Measurements from ENCODE around the gene TRMT10B.

DNA sequence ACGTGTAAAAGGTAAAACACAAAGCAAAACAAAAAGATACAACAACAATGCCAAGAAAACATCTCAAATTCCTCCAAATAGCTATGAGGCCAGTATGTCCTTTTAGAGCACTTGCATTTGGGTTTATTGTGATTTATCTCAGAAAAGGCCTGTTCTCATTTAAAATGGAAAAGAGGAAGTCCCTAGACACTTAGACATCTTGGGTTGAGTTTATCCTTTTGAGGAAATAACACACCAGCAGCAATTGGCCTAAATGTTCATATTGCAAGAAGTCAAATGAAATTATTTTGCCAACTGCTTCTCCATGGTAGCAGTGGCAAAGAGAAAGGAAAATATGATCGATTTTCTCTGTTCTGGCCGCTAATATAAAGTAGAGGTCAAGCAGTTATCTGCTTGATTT lies 43.6 kb upstream of the TRMT10B start:
- TF ChIP-seq, protein P1, sequence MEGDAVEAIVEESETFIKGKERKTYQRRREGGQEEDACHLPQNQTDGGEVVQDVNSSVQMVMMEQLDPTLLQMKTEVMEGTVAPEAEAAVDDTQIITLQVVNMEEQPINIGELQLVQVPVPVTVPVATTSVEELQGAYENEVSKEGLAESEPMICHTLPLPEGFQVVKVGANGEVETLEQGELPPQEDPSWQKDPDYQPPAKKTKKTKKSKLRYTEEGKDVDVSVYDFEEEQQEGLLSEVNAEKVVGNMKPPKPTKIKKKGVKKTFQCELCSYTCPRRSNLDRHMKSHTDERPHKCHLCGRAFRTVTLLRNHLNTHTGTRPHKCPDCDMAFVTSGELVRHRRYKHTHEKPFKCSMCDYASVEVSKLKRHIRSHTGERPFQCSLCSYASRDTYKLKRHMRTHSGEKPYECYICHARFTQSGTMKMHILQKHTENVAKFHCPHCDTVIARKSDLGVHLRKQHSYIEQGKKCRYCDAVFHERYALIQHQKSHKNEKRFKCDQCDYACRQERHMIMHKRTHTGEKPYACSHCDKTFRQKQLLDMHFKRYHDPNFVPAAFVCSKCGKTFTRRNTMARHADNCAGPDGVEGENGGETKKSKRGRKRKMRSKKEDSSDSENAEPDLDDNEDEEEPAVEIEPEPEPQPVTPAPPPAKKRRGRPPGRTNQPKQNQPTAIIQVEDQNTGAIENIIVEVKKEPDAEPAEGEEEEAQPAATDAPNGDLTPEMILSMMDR (IDR thresholded peaks at IDR 0.05), result no peak
- TF ChIP-seq POLR2A (IDR thresholded peaks at IDR 0.05), result no peak
